CD4-positive, alpha-beta T cell treated with Interleukin-12 subunit alpha and Interleukin-12 subunit beta, for 1 hour (primary cell): ENCODE results near the gene RAPGEFL1.
"Not testable (repeated sequence)": the region's sequence is repeated elsewhere in the genome, so short reads cannot be mapped to it uniquely, and the experiment has no call there.

ENCODE experiments used
- DNase-seq: peaks from one replicate; pipeline ENCODE4 v3.0.0-alpha.2; 2020

Gene RAPGEFL1

DNA sequence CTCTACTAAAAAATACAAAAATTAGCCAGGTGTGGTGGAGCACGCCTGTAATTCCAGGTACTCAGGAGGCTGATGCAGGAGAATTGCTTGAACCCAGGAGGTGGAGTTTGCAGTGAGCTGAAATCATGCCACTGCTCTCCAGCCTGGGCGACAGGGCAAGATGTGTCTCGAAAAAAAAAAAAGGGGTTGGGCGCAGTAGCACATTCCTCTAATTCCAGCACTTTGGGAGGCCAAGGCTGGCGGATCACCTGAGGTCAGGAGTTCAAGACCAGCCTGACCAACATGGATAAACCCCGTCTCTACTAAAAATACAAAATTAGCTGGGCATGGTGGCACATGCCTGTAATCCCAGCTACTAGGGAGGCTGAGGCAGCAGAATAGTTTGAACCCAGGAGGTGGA is 36.6 kb downstream of the RAPGEFL1 start:
- not testable (repeated sequence) for DNase-seq

DNA sequence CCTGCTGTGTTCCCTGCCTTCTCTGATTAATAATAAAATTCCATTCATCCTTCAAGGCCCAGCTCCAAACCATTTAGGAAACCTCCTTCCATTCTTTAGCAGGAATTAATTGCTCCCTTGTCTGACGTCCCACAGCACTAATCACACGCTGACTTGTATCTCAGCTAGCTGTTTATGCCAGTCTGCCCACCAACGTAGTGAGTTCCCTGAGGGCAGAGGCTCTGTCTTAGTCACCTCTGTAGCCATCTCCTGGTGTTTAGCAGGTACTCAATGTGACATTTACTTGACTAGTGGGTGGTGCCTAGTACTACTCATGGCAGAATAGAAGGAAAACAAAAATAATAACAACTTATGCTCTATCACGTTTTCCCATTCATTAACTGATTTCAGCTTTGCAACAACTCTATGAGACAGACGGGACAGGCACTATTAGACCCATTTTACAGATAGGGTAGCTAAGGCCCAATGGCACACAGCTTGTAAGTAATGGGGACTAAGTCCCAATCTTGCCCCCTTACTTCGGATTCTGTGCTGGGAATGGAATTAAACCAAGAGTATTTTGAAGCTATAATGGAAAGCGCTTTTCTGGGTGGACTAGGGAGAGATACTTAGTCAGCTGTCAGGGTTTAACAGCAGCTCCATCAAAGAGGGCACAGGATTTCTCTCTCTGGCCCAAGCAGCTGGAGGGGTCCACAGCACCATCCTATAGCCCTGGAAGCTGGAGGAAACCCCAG is 40.9 kb downstream of the RAPGEFL1 start:
- peak; percentile 17 for DNase-seq

DNA sequence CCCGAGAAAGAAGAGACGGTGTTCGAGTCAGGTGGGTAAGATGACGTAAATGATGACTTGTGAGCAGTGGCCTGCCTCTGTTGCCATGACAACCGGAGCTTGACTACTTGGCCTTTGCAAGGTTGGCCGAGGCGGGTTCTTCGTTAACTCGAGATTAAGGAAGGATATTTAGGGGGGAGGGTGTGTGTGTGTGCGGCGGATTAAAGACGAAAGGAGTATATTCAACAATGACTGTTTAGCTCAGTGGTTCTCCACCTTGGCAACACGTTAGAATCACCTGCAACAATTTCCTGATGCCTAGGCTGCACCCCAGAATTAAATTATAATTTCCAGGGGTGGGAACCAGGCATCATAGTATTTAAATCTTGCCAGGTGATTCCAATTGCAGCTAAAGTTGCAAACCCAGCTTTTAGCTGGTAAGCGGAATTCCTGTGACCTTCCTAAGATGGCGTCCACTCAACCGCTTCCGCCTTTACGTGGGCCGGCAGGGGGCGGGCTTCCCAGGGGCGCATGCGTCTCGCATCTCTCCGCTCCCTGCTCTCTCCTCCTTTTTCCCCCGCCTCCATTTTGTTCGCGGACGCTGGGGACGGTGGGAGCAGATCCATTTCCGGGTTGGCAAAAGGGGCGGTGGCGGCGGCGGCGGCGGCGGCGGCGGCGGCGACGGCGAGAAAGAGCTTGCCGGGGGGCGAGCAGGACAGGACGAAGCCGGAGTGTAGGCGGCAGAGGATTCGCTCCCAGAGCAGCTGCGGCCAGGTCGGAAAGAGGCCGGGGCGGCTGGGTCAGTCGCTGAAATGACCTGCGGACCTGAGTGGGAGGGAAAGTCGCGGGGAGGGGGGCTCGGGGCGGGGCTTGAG is 41.7 kb downstream of the RAPGEFL1 start, which contains the start of gene WIPF2:
Gene WIPF2, plus strand, starts transcription at position 565 of the 854 bp plus-strand sequence. CDS start 37,156 bp downstream, outside the sequence.
- peak; percentile 97 for DNase-seq

DNA sequence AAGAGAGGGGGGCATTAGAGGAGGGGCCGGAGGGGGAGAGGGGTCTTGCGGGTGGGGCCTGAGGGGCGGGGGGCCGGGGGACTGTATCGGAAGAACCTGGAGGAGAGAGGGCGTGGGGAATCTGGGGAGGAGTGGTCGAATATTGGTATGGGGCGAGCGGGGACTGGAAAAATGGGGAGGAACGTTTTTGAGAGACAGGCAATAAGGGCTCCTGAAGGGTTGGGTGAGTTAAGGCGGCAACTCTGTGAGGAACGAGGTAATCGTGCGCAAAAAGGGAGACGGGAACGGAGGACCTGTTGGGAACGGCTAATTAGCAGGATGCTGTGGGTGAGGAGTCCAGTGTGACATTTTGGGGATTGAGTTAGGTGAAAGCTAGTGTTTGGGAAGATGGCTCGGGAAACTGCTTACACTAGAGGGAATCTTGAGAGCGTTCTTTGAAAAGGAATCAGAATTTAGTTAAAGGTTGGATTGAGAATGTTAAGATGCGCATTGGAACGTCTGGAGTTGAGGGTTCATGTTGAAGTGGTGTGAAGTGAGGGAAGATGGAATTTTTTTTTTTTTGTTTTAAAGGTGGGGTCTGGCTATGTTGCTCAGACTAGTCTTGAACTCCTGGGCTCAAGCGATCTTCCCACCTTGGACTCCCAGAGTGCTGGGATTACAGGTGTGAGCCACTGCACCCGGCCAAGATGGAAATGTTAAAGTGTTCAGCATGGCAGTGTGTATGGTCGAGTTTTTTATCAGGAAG is 42.5 kb downstream of the RAPGEFL1 start:
- peak; percentile 31 for DNase-seq

DNA sequence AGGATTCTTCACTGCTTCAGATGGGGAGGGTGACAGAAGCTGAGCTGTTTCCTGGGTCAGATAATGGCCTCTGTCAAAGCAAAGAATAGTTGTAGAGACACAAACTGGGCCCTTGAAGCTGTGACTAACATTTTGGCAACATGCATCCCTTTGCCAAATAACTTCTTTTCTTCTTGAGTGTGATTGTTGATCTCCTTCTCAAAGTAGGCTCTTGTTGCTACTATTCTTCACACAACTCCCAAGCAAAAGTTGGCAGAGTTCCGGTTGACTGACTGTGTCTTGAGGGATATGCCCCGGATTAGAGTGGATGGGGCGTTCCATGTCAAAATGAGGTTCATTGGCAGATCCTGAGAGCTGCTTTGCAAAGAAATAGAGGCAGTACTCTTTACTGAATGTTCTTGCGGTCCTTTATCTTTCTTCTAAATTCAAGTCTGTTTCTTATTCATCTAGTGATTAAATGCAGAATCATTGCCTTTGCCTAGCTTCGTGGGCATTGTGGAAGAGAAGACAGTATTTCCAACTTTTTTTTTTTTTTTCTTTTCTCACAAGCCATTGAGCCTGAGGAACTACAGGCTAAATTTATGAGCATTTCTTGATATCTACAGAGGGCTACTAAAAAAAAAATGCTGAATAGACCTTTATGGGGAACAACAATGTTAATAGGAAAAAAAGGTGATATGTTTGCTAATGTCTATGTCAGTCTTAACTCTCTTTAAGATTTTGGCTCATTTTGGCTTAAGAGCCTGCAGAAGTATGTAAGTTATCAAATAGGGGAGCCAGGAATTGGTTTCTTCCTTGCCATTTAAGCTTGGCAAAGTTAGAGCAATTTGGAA is 47.7 kb downstream of the RAPGEFL1 start:
- no peak for DNase-seq

DNA sequence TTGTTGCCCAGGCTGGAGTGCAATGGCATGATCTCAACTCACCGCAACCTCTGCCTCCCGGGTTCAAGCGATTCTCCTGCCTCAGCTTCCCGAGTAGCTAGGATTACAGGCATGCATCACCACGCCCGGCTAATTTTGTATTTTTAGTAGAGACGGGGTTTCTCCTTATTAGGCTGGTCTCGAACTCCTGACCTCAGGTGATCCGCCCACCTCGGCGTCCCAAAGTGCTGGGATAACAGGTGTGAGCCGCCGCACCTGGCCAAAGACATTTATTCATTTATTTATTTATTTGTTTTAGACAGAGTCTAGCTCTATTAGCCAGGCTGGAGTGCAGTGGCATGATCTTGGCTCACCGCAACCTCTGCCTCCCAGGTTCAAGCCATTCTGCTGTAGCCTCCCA is 51.9 kb downstream of the RAPGEFL1 start:
- not testable (repeated sequence) for DNase-seq

DNA sequence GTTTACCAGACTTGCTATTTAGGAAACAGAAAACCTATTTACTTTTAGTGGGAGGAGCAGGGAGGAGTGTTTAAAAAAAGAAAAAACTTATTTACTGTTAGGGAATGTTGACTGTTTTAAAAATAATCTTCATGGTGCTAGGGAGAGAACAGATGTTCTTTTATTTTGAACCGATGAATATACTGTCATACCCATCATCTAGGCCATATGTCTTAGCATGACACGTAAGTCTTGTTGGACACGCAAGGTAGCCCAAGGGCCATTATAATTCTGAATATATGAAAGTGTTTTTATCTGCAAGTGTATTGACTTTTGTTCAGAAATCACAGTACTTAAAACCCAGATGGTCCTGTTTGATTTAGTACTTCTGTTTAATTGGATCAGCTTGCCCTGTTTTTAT is 53.4 kb downstream of the RAPGEFL1 start:
- DNase-seq, result no peak

DNA sequence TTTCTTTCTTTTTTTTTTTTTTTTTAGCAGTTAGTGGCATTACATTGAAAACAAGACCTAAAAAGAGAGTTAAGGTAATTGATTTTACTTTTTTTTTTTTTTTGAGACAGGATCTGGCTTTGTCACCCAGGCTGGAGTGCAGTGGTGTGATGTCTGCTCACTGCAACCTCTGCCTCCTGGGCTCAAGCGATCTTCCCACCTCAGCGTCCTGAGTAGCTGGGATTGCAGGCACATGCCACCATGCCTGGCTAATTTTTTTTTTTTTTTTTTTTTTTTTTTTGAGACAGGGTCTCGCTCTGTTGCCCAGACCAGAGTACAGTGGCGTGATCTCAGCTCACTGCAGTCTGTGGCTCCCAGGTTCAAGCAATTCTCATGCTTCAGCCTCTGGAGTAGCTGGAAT is 54.7 kb downstream of the RAPGEFL1 start:
- DNase-seq, result not testable (repeated sequence)

DNA sequence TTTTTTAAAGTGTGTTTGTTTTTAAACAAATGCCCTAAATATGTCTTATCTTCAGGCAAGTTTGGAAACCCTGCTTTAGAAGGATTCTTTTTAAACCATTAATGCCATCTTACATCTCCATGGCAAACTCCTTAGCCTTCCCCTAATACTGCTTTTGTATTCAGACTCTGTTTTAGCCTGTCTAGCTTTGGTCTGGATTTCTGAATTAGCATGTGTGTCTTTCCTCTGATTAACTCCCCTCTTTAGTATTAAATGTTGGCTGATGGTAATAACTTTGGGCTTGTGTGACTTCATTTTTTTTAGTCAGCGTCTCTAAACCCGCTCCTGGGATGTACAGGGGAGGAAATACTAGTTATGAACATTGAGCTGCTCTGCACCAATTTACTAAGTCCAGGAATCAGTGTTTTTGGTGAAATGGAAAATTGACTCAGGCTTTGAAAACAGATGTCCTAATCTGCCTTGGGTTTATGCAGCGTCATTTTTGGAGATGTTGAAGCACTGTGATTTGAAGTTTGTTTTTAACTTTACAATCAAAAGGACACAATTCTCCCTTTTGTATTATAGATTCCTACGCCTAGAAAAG is 64.1 kb downstream of the RAPGEFL1 start:
- no peak for DNase-seq

DNA sequence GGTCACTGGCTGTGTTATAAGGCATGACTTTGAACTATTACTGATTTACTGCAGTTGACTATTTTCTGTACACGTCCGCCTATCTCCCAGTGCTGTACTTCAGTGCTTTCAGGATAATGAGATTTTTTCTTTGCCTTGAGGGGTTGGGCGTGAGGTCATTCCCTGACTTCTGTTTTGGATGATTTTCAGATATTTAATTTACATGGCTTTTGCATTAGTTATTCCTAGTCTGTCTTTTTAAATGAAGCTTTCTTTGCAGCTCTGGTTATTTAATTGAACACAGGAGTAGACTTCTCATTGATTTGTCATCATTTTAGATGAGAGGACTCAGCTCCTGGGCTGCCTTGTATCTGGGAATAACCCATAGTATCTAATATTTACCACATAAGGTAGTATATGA is 65.5 kb downstream of the RAPGEFL1 start:
- DNase-seq, result no peak

DNA sequence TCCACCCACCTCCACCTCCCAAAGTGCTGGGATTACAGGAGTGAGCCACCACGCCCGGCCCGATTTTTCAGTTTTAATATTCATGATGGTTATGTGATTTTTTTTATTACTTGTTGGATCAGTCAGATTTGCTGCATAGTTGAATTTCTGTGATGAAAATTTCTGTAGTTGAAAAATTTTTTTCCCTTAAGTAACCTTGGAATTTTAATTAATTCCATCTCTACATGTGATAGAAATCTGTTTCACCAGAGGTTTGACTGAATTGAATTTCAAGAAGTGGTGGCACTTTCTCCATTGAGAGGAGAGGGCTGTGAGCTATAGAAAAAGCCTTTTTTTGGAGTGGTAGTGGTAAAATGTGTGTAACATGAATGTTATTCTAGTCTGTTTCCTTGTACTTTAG is 66.5 kb downstream of the RAPGEFL1 start:
- no peak for DNase-seq

DNA sequence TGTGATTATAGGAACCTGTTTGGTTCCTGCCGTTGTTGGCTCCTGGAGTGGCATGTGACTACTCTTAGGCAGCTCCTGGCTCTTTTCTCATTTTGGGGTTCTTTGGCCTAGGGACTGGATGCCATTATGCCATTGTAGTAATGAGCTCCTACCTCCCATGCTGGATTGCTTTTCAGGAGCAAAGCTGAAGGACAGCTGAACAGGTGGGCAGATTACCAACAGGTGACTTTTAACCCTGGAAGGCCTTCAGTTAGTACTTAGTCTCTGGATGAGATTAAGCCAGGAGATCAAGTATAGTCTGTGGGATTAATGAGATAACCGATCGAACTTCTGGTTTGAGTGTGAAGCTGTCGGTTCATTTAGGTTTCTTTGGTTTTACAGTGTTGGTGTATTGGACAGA is 67.0 kb downstream of the RAPGEFL1 start:
- no peak for DNase-seq
